Thoracic aorta (tissue), 2 donors: ENCODE results near the gene FPR1. TPM values are rescaled to one million over a fixed set of nuclear protein-coding genes. Genes with fewer than 3 reads are reported as not detected.

ENCODE experiments used
- ATAC-seq: fragments of 150-250 bp; one replicate; pipeline ENCODE4 v1.8.0; 2017; ENCODE audit warnings: low read depth; ENCODE audit not compliant: insufficient number of reproducible peaks, low FRiP score
- DNase-seq: peaks from one replicate; pipeline ENCODE4 v3.0.0-alpha.2; 2020; ENCODE audit warnings: low spot score
- H3K27ac ChIP-seq, 2 donors: fragments of 200-600 bp; sonication (generic); 1 replicate in 1 of 2; 2 replicates in 1 of 2; pipeline ENCODE4 v1.5.1; 2016; ENCODE audit warnings: mild to moderate bottlenecking in 2 of 2, moderate library complexity in 2 of 2
- H3K27me3 ChIP-seq: fragments of 200-600 bp; sonication (generic); replicated peaks from 2 replicates; pipeline ENCODE4 v1.6.0; 2016; ENCODE audit warnings: mild to moderate bottlenecking; ENCODE audit not compliant: insufficient read depth
- H3K36me3 ChIP-seq: fragments of 200-600 bp; sonication (generic); one replicate; pipeline ENCODE4 v1.5.1; 2016
- H3K4me1 ChIP-seq, 2 donors: fragments of 200-600 bp; sonication (generic); 1 replicate in 1 of 2; 2 replicates in 1 of 2; pipeline versions ENCODE4 v1.5.1 to v1.6.0; 2016; ENCODE audit warnings: low read depth in 2 of 2, mild to moderate bottlenecking in 1 of 2; ENCODE audit not compliant: control insufficient read depth in 1 of 2
- H3K4me3 ChIP-seq: fragments of 200-600 bp; sonication (generic); 2 replicates; pipeline ENCODE4 v1.5.1; 2016; ENCODE audit warnings: mild to moderate bottlenecking
- H3K9me3 ChIP-seq: fragments of 200-600 bp; sonication (generic); 2 replicates; pipeline ENCODE4 v1.5.1; 2016
- total RNA-seq, 2 donors: library from RNA; depleted of rRNA; stranded (reverse); fragments of >200 nt; gene quantifications; one replicate each; pipeline versions ENCODE4 v1.1.0 to v1.2.3, GENCODE V29; 2016
- TF ChIP-seq, protein P1 (sequence below): fragments of 200-600 bp; sonication (generic); IDR thresholded peaks from one replicate; pipeline ENCODE4 v1.5.1; 2019; ENCODE audit warnings: antibody characterized with exemption

Gene FPR1
- total RNA-seq, 2 donors from 2014 or later: 30.2 to 39.3 TPM

DNA sequence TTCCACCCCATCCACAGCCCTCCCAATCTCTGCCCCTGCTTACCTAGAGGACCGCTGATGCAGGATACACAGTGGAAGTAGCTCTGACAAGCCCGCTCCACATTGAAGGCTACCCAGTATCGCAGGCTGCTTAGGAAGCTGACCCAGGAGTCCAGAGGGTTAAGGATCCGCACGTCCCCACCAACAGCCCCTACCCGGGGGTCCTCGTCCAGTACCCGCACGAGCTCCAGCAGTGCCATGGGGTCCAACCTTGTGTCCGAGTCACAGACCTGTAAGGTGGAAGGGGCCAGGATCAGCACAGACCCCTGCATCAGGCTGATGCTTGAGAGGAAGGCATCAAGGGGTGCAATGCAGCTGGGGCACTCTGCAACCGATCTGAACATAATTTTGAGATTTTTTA lies 34.8 kb downstream of the FPR1 start:
- TF ChIP-seq, protein P1, sequence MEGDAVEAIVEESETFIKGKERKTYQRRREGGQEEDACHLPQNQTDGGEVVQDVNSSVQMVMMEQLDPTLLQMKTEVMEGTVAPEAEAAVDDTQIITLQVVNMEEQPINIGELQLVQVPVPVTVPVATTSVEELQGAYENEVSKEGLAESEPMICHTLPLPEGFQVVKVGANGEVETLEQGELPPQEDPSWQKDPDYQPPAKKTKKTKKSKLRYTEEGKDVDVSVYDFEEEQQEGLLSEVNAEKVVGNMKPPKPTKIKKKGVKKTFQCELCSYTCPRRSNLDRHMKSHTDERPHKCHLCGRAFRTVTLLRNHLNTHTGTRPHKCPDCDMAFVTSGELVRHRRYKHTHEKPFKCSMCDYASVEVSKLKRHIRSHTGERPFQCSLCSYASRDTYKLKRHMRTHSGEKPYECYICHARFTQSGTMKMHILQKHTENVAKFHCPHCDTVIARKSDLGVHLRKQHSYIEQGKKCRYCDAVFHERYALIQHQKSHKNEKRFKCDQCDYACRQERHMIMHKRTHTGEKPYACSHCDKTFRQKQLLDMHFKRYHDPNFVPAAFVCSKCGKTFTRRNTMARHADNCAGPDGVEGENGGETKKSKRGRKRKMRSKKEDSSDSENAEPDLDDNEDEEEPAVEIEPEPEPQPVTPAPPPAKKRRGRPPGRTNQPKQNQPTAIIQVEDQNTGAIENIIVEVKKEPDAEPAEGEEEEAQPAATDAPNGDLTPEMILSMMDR: no peak
- H3K27me3 ChIP-seq: peaks cover 6% of the 10 kb centered on the region
- no peak for DNase-seq
- ATAC-seq: no peak
- no peak overlapping the region for H3K27ac ChIP-seq
- peaks cover 0 to 6% of the 10 kb centered on the region in 2 donors for H3K4me1 ChIP-seq
- H3K4me3 ChIP-seq: no peak overlapping the region
- no peaks in the 10 kb centered on the region for H3K9me3 ChIP-seq
- H3K36me3 ChIP-seq: no peaks in the 10 kb centered on the region

DNA sequence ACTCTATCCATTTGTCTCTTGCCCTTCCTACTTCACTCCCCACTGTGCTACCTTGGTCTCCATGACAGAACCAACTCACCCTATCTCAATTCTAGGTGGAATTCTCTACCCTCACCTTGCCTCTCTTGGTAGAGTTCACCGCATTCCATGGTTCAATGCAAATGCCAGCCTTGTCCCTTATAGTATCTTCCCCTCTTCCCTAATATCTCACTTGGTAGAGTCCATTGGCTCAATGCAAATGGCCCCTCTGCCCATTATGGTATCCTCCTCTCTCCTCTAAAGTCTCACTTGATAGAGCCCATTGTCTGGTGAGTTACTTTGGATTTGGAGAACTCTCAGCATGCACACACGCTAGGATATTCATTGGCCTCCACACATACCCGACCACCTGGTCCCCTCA lies 35.8 kb downstream of the FPR1 start:
- Histone ChIP-seq H3K9me3 (no peaks in the 10 kb centered on the region), H3K4me1 (peaks cover 0 to 6% of the 10 kb centered on the region in 2 donors), H3K4me3 (no peak overlapping the region), H3K27me3 (peaks cover 6% of the 10 kb centered on the region), H3K36me3 (no peaks in the 10 kb centered on the region), H3K27ac (no peak overlapping the region)
- TF ChIP-seq, protein P1: no peak
- no peak for DNase-seq
- no peak for ATAC-seq

DNA sequence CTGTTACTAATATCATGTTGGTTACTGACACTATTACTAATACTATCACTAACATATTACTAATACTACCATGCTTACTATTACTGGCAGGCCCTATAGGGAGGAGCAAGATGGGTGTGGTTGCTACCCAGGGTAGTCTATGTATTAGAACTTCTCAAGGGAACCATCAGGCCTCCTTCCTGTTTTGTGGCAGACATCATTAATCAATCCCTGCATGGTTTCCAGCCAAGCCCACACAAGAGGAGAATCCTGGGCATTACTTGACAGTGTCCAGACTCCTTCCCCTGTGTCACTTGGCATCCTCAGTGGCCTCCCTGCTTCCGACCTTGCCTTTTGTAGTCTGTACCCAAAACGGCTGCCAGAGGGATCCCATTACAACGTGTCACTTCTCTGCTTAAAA lies 36.8 kb downstream of the FPR1 start:
- no peaks in the 10 kb centered on the region for H3K36me3 ChIP-seq
- TF ChIP-seq, protein P1: no peak
- peaks cover 0 to 6% of the 10 kb centered on the region in 2 donors for H3K4me1 ChIP-seq
- ATAC-seq (no peak), DNase-seq (no peak)
- H3K27ac ChIP-seq: no peak overlapping the region
- no peak overlapping the region for H3K4me3 ChIP-seq
- peaks cover 6% of the 10 kb centered on the region for H3K27me3 ChIP-seq
- H3K9me3 ChIP-seq: no peaks in the 10 kb centered on the region

DNA sequence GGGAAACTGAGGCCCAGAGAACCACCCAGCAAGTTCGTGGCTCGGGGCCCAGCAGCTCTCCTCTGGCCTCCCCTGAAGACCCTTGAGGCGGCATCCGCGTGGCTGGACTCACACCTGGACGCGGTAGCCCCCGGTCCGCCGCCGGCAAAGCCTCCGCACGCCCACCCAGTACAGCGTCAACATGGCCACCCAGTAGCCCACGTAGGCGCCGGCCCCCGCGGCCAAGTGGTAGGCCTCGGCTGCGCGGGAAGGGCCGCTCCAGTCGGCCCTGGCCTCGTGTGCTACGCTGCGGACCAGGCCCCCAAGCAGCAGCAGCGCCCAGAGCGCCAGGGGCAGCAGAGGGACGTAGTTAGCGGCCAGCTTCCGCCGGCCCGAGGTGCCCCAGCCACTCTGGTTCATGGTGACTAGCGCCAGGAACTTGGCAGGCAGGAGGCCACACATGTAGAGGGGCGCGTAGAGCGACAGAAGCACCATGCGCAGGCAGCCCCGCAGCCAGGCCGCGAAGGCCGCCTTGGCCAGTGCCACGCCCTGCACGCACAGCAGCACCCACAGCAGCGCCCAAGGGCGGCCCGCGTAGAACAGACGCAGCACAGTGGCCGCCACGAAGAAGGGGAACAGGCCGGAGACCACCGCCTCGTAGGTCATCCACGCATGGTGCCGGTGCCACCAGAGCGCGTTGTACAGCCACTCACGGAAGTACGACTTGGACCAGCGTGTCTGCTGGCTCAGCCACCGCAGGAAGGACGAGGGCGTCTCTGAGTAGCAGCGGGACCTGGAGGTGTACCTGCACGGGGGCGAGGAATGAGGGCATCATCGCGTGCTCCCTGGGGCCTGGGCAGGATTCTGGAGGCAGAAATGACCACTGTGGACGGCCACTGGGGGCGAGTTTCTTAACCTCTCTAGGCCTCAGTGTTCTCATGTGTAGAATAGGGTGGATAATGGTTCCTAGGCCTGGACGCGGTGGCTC lies 38.1 kb downstream of the FPR1 start:
- Histone ChIP-seq H3K4me1 (no peaks in the 10 kb centered on the region), H3K27ac (no peak overlapping the region), H3K27me3 (no peaks in the 10 kb centered on the region), H3K36me3 (no peaks in the 10 kb centered on the region), H3K9me3 (no peaks in the 10 kb centered on the region), H3K4me3 (no peak overlapping the region)
- DNase-seq: no peak
- TF ChIP-seq, protein P1: no peak
- no peak for ATAC-seq

DNA sequence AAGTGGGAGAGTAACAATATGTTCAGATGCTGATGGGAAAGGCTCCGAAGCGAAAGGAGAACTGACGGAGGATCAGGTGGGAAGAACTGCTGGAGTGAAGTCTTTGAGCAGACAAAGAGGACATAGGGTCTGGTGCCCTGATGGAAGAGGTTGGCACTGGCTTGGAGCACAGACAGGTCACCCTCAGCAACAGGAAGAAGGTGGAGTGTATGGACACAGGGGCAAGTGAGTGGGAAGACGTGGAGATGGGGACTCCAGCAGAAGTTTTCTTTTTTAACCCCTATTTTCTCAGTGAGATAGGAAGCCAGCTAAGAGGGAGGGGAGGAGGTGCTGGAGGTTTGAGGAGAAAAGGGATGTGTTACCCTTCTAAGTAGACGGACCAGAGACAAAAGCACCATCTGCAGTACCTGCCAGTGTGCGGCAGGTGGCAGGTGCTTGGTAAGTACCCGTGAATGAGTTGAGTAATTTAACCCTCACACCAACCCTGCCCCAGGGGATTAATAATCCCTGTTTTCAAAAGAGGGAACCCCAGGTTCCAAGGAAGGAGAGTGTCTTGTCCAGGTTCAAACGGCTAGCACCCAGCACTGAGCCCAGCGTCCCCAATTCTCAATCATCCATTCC lies 39.1 kb downstream of the FPR1 start:
- Histone ChIP-seq H3K27ac (no peak overlapping the region), H3K4me1 (no peaks in the 10 kb centered on the region), H3K36me3 (no peaks in the 10 kb centered on the region), H3K9me3 (no peaks in the 10 kb centered on the region), H3K27me3 (no peaks in the 10 kb centered on the region), H3K4me3 (no peak overlapping the region)
- DNase-seq (no peak), ATAC-seq (no peak)
- TF ChIP-seq, protein P1: no peak
